Left lung (tissue), 10 donors: ENCODE data around the gene NLRC5. TPM values are rescaled to one million over a fixed set of nuclear protein-coding genes. Genes with fewer than 3 reads are reported as not detected.

Experiments used
- ATAC-seq: fragments of 200-7000 bp; cut with Tn5 transposase; one replicate; pipeline ENCODE4 v1.9.1; 2020; ENCODE audit warnings: moderate library complexity
- DNase-seq, 4 donors: peaks; one replicate each; pipeline ENCODE4 v3.0.0-alpha.2; 2013 to 2020
- H3K27ac ChIP-seq, 2 donors: fragments of 200-600 bp; sonication (generic) in 1 of 2; one replicate each; pipeline versions ENCODE4 v1.5.0 to v1.8.0; 2020 to 2021
- H3K27me3 ChIP-seq, 2 donors: fragments of 200-600 bp; sonication (generic) in 1 of 2; one replicate each; pipeline versions ENCODE4 v1.5.0 to v1.8.0; 2020 to 2021
- H3K36me3 ChIP-seq, 2 donors: fragments of 200-600 bp; sonication (generic) in 1 of 2; one replicate each; pipeline versions ENCODE4 v1.5.0 to v1.8.0; 2020 to 2021
- H3K4me1 ChIP-seq, 2 donors: fragments of 200-600 bp; one replicate each; pipeline ENCODE4 v1.8.0; 2021
- H3K4me3 ChIP-seq, 2 donors: fragments of 200-600 bp; sonication (generic) in 1 of 2; one replicate each; pipeline versions ENCODE4 v1.5.0 to v1.8.0; 2020 to 2021; ENCODE audit warnings: mild to moderate bottlenecking in 1 of 2
- H3K9me3 ChIP-seq, 2 donors: fragments of 200-600 bp; sonication (generic) in 1 of 2; one replicate each; pipeline versions ENCODE4 v1.5.0 to v1.8.0; 2020 to 2021
- intact Hi-C, 2 donors: fragments of 100-400 bp; cut with DNase I; formaldehyde crosslinking; loops; one replicate each; pipeline versions ENCODE4 v1.11.2 to v1.14.2; 2022
- polyA plus RNA-seq, 6 donors: library from polyadenylated mRNA; unstranded; fragments of 120-200 nt; gene quantifications; one replicate each; pipeline ENCODE4 v1.2.1, GENCODE V29; 2013; ENCODE audit not compliant: insufficient read length in 6 of 6
- total RNA-seq, 2 donors: library from RNA; stranded (reverse); fragmentation: NEBNext Ultra II Directional; extraction: Animal tissue kit (Norgen Biotek cat#: 25700); gene quantifications; one replicate each; pipeline ENCODE4 v1.2.1, GENCODE V29; 2021
- TF ChIP-seq, protein P1 (sequence below), 2 donors: fragments of 200-600 bp; sonication (generic) in 1 of 2; IDR thresholded peaks; one replicate each; pipeline versions ENCODE4 v1.5.0 to v1.8.0; 2021; ENCODE audit warnings: antibody characterized with exemption in 2 of 2
- donor health status: DM: no; HTN: yes; CAD: no.
- donor health status: DM: no; HTN: no; CAD: no.

Gene NLRC5
- total and polyA plus RNA-seq, 8 donors: 9.8 to 93.3 (median 12.9) TPM

- no peak overlapping the region for H3K4me3 ChIP-seq
- H3K9me3 ChIP-seq: no peaks in the 10 kb centered on the region
- H3K27me3 ChIP-seq: no peaks in the 10 kb centered on the region
- intact Hi-C loops: no loop called here
- H3K36me3 ChIP-seq: peaks cover 0 to 63% of the 10 kb centered on the region in 2 donors
- ATAC-seq (no peak), DNase-seq (no peak)
- TF ChIP-seq, protein P1, sequence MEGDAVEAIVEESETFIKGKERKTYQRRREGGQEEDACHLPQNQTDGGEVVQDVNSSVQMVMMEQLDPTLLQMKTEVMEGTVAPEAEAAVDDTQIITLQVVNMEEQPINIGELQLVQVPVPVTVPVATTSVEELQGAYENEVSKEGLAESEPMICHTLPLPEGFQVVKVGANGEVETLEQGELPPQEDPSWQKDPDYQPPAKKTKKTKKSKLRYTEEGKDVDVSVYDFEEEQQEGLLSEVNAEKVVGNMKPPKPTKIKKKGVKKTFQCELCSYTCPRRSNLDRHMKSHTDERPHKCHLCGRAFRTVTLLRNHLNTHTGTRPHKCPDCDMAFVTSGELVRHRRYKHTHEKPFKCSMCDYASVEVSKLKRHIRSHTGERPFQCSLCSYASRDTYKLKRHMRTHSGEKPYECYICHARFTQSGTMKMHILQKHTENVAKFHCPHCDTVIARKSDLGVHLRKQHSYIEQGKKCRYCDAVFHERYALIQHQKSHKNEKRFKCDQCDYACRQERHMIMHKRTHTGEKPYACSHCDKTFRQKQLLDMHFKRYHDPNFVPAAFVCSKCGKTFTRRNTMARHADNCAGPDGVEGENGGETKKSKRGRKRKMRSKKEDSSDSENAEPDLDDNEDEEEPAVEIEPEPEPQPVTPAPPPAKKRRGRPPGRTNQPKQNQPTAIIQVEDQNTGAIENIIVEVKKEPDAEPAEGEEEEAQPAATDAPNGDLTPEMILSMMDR (IDR thresholded peaks at IDR 0.05): no peak
- peaks cover 0 to 13% of the 10 kb centered on the region in 2 donors for H3K4me1 ChIP-seq
- H3K27ac ChIP-seq: no peak overlapping the region
These were observed 41.8 kb upstream of the NLRC5 start for GRCh38 chr16:56947604-56947995.

DNA sequence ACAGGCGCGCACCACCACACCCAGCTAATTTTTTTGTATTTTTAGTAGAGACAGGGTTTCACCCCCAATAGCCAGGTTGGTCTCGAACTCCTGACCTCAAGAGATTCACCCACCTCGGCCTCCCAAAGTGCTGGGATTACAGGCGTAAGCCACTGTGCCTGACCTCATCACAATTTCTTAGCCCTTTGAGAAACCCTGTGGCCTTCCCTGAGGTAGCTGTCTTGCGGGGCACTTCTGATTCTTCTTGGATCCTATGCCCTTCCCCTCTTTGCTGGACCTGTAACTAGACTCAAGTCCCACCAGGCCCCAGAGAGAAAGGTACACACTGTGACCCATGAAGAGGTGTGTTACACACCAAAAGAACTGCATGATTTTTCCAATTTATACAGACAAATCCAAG lies 41.1 kb upstream of the NLRC5 start:
- peaks cover 0 to 56% of the 10 kb centered on the region in 2 donors for H3K36me3 ChIP-seq
- peaks cover 0 to 13% of the 10 kb centered on the region in 2 donors for H3K4me1 ChIP-seq
- intact Hi-C loops: no loop called here
- TF ChIP-seq, protein P1 (IDR thresholded peaks at IDR 0.05): no peak
- DNase-seq: no peak
- no peaks in the 10 kb centered on the region for H3K27me3 ChIP-seq
- H3K27ac ChIP-seq: no peak overlapping the region
- no peak overlapping the region for H3K4me3 ChIP-seq
- no peaks in the 10 kb centered on the region for H3K9me3 ChIP-seq
- no peak for ATAC-seq

DNA sequence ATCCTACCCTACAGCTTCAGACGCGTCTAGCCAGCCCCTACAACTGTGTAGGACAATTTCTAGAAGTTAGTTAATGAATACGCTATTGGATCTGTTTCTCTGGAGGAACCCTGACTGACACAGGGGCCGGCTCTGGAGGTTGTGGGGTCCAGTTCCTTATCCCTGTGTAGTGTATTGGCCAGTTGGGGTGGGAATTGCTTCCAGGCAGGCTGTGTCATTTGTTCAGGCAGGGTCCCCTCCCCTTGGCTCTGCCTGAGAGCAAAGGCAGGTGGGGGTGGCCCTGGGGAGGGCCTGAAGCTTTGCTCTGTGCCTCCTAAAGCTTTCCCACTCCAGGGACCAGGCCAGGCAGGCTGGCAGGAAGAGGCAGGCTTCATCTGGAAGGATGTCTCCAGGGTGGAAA lies 39.3 kb upstream of the NLRC5 start:
- Histone ChIP-seq H3K4me1 (peaks cover 0 to 13% of the 10 kb centered on the region in 2 donors), H3K27me3 (no peaks in the 10 kb centered on the region), H3K36me3 (peaks cover 0 to 38% of the 10 kb centered on the region in 2 donors), H3K27ac (no peak overlapping the region), H3K4me3 (no peak overlapping the region), H3K9me3 (no peaks in the 10 kb centered on the region)
- ATAC-seq (no peak), DNase-seq (no peak)
- TF ChIP-seq, protein P1 (IDR thresholded peaks at IDR 0.05): no peak
- intact Hi-C loops: no loop called here

DNA sequence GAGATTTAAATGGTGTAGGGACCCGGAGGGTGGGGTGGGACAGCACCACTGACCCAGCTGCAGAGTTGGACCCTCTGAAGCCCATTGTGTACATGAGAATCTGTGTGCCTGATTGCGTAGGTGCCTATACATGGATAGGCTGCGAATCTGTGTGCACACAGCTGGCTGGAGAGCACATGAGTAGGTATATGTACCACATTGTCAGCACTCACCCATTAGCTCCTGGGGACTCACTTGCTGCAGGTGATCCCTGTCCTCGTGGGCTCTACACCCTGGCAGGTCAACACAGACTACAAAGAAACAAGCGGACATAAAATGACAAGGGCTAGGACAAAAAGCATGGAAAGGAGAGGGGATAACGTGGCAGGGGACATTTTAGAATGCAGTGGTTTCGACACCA lies 38.9 kb upstream of the NLRC5 start:
- Histone ChIP-seq H3K4me1 (peaks cover 0 to 13% of the 10 kb centered on the region in 2 donors), H3K27me3 (no peaks in the 10 kb centered on the region), H3K36me3 (peaks cover 0 to 34% of the 10 kb centered on the region in 2 donors), H3K9me3 (no peaks in the 10 kb centered on the region), H3K27ac (no peak overlapping the region), H3K4me3 (no peak overlapping the region)
- DNase-seq: no peak
- TF ChIP-seq, protein P1 (IDR thresholded peaks at IDR 0.05): no peak
- no peak for ATAC-seq
- intact Hi-C loops: no loop called here

GRCh38 chr16:56950881-56951771 lies 38.2 kb upstream of the NLRC5 start:
- H3K36me3 ChIP-seq: peaks cover 0 to 27% of the 10 kb centered on the region in 2 donors
- peaks cover 0 to 13% of the 10 kb centered on the region in 2 donors for H3K4me1 ChIP-seq
- ATAC-seq (peak; percentile 83), DNase-seq (peak in 2 of 4 donors; percentile 37 to 52)
- intact Hi-C loops: no loop called here
- TF ChIP-seq, protein P1 (IDR thresholded peaks at IDR 0.05): peak; percentile 42 to 52
- no peak overlapping the region for H3K4me3 ChIP-seq
- no peaks in the 10 kb centered on the region for H3K27me3 ChIP-seq
- H3K9me3 ChIP-seq: no peaks in the 10 kb centered on the region
- H3K27ac ChIP-seq: no peak overlapping the region
